ENCODE results near the gene CD2BP2.

DNA sequence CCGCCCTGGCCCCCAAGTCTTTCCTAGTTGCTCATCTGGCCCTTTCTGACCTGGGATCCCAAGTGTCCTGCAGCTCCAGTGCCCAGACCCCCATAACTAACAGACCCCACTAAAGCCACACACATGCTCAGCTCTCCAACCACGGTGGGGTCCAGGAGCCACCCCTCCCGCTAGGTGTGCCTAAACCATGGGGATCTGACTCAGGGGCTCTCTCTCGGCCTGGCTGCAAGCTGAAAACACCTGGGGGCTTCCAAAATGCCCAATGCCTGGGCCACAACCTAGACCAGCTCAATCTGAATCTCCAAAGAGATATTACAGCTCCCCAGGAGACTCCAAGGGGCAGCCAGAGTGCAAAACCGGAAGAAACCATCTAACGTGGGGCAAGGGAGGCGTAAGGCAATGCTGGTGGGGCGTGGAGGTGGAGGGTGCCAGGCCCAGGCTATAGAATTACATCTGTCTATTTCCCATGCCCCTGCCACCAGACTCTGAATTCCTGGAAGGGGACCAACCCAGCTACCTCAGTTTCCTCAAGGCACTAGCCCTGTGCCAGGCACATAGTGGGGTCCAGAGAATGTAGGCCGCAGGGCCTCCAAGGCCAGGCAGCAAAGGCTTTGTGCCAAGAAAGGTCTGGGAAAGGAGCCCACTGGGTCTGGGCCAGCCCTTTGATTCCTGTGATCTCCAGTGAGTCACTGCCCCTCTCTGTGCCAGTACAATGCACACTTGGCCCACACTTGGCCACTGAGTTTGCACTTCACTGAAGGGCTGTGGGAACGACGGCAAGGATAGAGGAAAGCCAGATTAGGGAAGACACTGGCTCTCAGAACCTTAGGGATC lies 3.3 kb downstream of the CD2BP2 start:
- TF ChIP-seq POLR2A (IDR thresholded peaks at IDR 0.05): no peak
- TF ChIP-seq, protein P1, sequence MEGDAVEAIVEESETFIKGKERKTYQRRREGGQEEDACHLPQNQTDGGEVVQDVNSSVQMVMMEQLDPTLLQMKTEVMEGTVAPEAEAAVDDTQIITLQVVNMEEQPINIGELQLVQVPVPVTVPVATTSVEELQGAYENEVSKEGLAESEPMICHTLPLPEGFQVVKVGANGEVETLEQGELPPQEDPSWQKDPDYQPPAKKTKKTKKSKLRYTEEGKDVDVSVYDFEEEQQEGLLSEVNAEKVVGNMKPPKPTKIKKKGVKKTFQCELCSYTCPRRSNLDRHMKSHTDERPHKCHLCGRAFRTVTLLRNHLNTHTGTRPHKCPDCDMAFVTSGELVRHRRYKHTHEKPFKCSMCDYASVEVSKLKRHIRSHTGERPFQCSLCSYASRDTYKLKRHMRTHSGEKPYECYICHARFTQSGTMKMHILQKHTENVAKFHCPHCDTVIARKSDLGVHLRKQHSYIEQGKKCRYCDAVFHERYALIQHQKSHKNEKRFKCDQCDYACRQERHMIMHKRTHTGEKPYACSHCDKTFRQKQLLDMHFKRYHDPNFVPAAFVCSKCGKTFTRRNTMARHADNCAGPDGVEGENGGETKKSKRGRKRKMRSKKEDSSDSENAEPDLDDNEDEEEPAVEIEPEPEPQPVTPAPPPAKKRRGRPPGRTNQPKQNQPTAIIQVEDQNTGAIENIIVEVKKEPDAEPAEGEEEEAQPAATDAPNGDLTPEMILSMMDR (IDR thresholded peaks at IDR 0.05): no peak

Data from lower leg skin (tissue), 3 donors.